ENCODE results near the gene GDF15.

GDF15 gene

GRCh38 chr19:18389726-18390064, 3.7 kb downstream of the GDF15 start:
- no peak overlapping the region for H3K4me3 ChIP-seq (ENCODE audit: low read depth, low read length)
- no peak for DNase-seq (ENCODE audit: low read depth)
- TF ChIP-seq MAX (IDR thresholded peaks at IDR 0.05; ENCODE audit: low read depth, low read length): no peak
- no peak for TF ChIP-seq CTCF (IDR thresholded peaks at IDR 0.05; ENCODE audit: low read depth, low read length)
- TF ChIP-seq POLR2A (IDR thresholded peaks at IDR 0.05; ENCODE audit: extremely low read depth, insufficient read length): no peak
- no peak for TF ChIP-seq MYC (IDR thresholded peaks at IDR 0.05; ENCODE audit: low read depth, low read length)

GRCh38 chr19:18390065-18390907, 4.3 kb downstream of the GDF15 start:
- H3K4me3 ChIP-seq (ENCODE audit: low read depth, low read length): no peak overlapping the region
- no peak for DNase-seq (ENCODE audit: low read depth)
- no peak for TF ChIP-seq CTCF (IDR thresholded peaks at IDR 0.05; ENCODE audit: low read depth, low read length)
- no peak for TF ChIP-seq MAX (IDR thresholded peaks at IDR 0.05; ENCODE audit: low read depth, low read length)
- no peak for TF ChIP-seq MYC (IDR thresholded peaks at IDR 0.05; ENCODE audit: low read depth, low read length)
- TF ChIP-seq POLR2A (IDR thresholded peaks at IDR 0.05; ENCODE audit: extremely low read depth, insufficient read length): no peak

GRCh38 chr19:18391509-18392075, 5.6 kb downstream of the GDF15 start:
- DNase-seq (ENCODE audit: low read depth): no peak
- TF ChIP-seq MYC (IDR thresholded peaks at IDR 0.05; ENCODE audit: low read depth, low read length): no peak
- no peak for TF ChIP-seq CTCF (IDR thresholded peaks at IDR 0.05; ENCODE audit: low read depth, low read length)
- no peak for TF ChIP-seq MAX (IDR thresholded peaks at IDR 0.05; ENCODE audit: low read depth, low read length)
- TF ChIP-seq POLR2A (IDR thresholded peaks at IDR 0.05; ENCODE audit: extremely low read depth, insufficient read length): no peak
- H3K4me3 ChIP-seq (ENCODE audit: low read depth, low read length): no peak overlapping the region

- no peak for TF ChIP-seq POLR2A (IDR thresholded peaks at IDR 0.05; ENCODE audit: extremely low read depth, insufficient read length)
- no peak for TF ChIP-seq MYC (IDR thresholded peaks at IDR 0.05; ENCODE audit: low read depth, low read length)
- no peak for TF ChIP-seq MAX (IDR thresholded peaks at IDR 0.05; ENCODE audit: low read depth, low read length)
- TF ChIP-seq CTCF (IDR thresholded peaks at IDR 0.05; ENCODE audit: low read depth, low read length): no peak
- no peak overlapping the region for H3K4me3 ChIP-seq (ENCODE audit: low read depth, low read length)
- peak; percentile 82 for DNase-seq (ENCODE audit: low read depth)
Measured at GRCh38 chr19:18392417-18392816, 6.5 kb downstream of the GDF15 start.

- no peak for TF ChIP-seq MYC (IDR thresholded peaks at IDR 0.05; ENCODE audit: low read depth, low read length)
- TF ChIP-seq CTCF (IDR thresholded peaks at IDR 0.05; ENCODE audit: low read depth, low read length): no peak
- no peak for TF ChIP-seq MAX (IDR thresholded peaks at IDR 0.05; ENCODE audit: low read depth, low read length)
- no peak for TF ChIP-seq POLR2A (IDR thresholded peaks at IDR 0.05; ENCODE audit: extremely low read depth, insufficient read length)
- no peak overlapping the region for H3K4me3 ChIP-seq (ENCODE audit: low read depth, low read length)
- DNase-seq (ENCODE audit: low read depth): no peak
Measured at GRCh38 chr19:18392926-18393325, 7.0 kb downstream of the GDF15 start.

All from NB4 (cell line).